Measurements from ENCODE around the gene CDHR5. TPM values are rescaled to one million over a fixed set of nuclear protein-coding genes. Genes with fewer than 3 reads are reported as not detected.

The CDHR5 gene
- total RNA-seq: not detected

GRCh38 chr11:624705-625635, at the start of gene CDHR5:
Gene CDHR5 (minus strand): TSS chr11:624955. CDS start chr11:624902, 53 bp downstream.
- intact Hi-C loops (cut with DNase I; ENCODE audit: low total_unique reads): no loop called here
- TF ChIP-seq POLR2A (IDR thresholded peaks at IDR 0.05): no peak
- TF ChIP-seq CTCF (IDR thresholded peaks at IDR 0.05): no peak
- DNase-seq (ENCODE audit: low spot score in 2 of 2): no peak
- H3K4me3 ChIP-seq (ENCODE audit: low read depth, poor library complexity, severe bottlenecking): no peak within 1 kb of the TSS
- WGBS, 2 donors: 73 to 75% methylated on average over 27 to 30 of the region's 33 CpGs

- WGBS, 2 donors: 92 to 95% methylated on average over 15 to 17 of the region's 17 CpGs
- no peak for DNase-seq (ENCODE audit: low spot score in 2 of 2)
- intact Hi-C loops (cut with DNase I; ENCODE audit: low total_unique reads): no loop called here
- TF ChIP-seq CTCF (IDR thresholded peaks at IDR 0.05) (no peak), POLR2A (IDR thresholded peaks at IDR 0.05) (no peak)
- no peak overlapping the region for H3K4me3 ChIP-seq (ENCODE audit: low read depth, poor library complexity, severe bottlenecking)
Observed at GRCh38 chr11:674406-674805, 49.7 kb upstream of the CDHR5 start.

- H3K4me3 ChIP-seq (ENCODE audit: low read depth, poor library complexity, severe bottlenecking): no peak overlapping the region
- TF ChIP-seq CTCF (IDR thresholded peaks at IDR 0.05): no peak
- no peak for TF ChIP-seq POLR2A (IDR thresholded peaks at IDR 0.05)
- intact Hi-C loops (cut with DNase I; ENCODE audit: low total_unique reads): no loop called here
- no peak for DNase-seq (ENCODE audit: low spot score in 2 of 2)
- 95% methylated on average over 8 of the region's 8 CpGs for WGBS, 2 donors
Observed at GRCh38 chr11:673866-674265, 49.1 kb upstream of the CDHR5 start.

GRCh38 chr11:665704-666281, 41.0 kb upstream of the CDHR5 start:
- intact Hi-C loops (cut with DNase I; ENCODE audit: low total_unique reads): no loop called here
- no peak for DNase-seq (ENCODE audit: low spot score in 2 of 2)

GRCh38 chr11:665062-665703, 40.4 kb upstream of the CDHR5 start:
- H3K4me3 ChIP-seq (ENCODE audit: low read depth, poor library complexity, severe bottlenecking): no peak overlapping the region
- TF ChIP-seq CTCF (IDR thresholded peaks at IDR 0.05) (no peak), POLR2A (IDR thresholded peaks at IDR 0.05) (no peak)
- DNase-seq (ENCODE audit: low spot score in 2 of 2): no peak
- intact Hi-C loops (cut with DNase I; ENCODE audit: low total_unique reads): no loop called here
- WGBS, 2 donors: 52 to 53% methylated on average over 11 to 13 of the region's 15 CpGs

More at GRCh38 chr11:665704-666281, 41.0 kb upstream of the CDHR5 start:
- H3K4me3 ChIP-seq (ENCODE audit: low read depth, poor library complexity, severe bottlenecking): no peak overlapping the region
- TF ChIP-seq POLR2A (IDR thresholded peaks at IDR 0.05) (no peak), CTCF (IDR thresholded peaks at IDR 0.05) (no peak)
- 36 to 39% methylated on average over 11 of the region's 11 CpGs for WGBS, 2 donors
